CD1c-positive myeloid dendritic cell (primary cell): Measurements from ENCODE around the gene MYO9A.
"Not testable (repeated sequence)": the region's sequence is repeated elsewhere in the genome, so short reads cannot be mapped to it uniquely, and the experiment has no call there.

Source experiments
- DNase-seq: peaks from one replicate; pipeline ENCODE4 v3.0.0-alpha.2; 2016; ENCODE audit errors: extremely low spot score

MYO9A gene

DNA sequence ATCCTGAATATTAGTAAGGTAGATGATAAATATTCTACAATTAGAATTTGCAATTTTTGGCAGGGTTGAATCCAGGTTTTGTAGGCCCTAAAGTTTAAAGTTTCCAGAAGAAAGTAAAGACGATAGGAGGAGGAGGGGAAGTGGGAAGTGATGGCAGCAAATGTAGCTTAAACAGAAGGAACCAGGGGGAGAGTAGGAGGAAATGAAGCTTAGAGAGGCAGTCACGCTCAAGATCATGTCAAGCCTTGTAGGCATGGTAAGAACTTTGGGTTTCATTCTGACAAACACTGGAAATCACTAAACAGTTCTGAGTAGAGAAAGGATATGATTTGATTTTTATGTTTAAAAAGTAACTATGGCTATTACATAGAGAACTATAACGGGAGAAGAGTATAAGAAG lies 243.7 kb downstream of the MYO9A start:
- no peak for DNase-seq

DNA sequence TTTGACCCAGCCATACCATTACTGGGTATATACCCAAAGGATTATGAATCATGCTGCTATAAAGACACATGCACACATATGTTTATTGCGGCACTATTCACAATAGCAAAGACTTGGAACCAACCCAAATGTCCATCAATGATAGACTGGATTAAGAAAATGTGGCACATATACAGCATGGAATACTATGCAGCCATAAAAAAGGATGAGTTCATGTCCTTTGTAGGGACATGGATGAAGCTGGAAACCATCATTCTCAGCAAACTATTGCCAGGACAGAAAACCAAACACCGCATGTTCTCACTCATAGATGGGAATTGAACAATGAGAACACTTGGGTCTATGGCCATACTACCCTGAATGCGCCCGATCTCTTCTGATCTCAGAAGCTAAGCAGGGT lies 259.7 kb downstream of the MYO9A start:
- DNase-seq = not testable (repeated sequence)

DNA sequence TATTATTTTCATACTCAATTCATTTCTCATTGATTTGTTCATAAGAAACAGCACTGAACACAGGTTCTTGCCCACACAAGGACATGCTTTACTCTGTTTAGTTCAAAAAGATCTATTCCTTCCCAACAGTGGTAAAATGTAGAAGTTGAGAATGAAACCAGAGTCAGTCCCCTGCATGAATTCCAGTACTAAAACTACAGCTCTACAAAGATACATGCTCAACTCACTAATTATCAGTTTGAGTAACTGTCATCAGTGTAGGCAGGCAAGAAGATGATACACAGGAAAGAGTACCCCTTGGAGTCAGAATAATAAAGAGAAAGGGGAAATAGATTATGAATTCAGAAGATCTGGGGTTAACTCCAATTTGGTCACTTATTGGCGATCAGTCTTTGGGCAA lies 264.4 kb downstream of the MYO9A start:
- no peak for DNase-seq

DNA sequence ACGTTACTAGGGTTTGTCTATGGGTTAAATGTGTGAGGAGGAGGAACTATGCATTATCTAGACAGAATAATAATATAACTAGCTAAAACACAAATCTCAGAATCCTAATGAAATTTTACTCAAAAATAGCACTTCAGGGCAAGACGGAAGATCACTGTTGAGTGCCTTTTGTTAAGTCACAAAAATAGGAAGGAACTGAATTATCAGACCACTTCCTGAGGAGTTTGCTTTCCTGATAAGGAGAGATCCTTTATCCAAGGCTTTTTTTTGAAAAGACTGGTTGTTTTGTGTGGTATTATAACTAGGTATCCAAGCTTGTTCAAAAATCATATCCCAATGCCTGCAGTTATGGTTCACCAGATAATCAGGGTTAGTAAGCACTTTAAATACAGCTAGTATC lies 273.0 kb downstream of the MYO9A start:
- DNase-seq = no peak

DNA sequence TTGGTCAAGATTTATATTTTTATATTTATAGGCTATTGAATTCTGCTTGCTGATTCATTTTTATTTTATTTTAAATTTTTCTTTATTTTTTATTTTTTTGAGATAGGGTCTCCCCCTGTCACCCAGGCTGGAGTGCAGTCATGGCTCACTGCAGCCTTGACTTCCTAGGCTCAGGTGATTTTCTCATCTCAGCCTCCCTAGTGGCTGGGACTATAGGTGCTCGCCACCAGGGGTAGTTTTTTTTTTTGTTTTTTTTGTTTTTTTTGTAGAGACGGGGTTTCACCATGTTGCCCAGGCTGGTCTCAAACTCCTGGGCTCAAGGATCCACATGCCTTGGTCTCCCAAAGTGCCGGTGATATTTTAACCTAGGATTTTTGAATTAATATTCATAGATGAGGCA lies 276.4 kb downstream of the MYO9A start:
- no peak for DNase-seq

DNA sequence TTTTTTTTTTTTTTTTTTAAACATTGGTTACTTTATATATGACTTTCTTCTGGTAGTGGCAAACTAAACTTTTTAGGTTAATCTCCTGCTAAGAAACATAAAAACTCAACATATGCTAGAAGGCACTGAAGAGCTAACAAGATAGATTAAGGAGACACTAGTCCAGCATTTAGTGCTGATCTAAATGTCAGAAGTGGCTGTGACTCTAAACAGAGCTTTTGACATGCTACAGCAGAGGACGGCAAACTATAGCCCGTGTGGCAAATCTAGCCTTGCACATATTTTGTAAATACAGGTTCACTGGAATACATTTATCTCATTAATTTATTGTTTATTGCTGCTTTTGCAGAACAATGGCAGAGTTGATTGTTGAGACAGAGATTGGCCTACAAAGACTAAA lies 287.0 kb downstream of the MYO9A start:
- no peak for DNase-seq

DNA sequence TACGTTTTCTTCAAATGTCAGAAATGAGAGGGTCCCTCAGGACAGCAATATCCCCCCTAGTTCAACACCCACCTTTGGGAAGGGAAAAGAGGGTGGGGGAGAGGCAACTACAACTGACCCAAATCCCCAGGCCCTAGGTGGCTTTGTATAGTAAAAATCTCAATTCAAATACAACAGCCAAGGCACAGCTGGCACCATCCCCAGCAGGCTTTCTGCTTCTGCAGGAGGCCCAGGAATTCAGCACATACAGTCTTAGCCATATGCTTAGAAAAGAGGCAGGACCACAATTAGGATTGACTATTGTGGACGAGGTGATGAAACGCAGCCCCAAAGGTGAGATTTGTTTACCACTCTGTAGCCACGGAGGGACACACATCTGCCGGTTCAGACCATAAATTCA lies 291.8 kb downstream of the MYO9A start:
- no peak for DNase-seq

DNA sequence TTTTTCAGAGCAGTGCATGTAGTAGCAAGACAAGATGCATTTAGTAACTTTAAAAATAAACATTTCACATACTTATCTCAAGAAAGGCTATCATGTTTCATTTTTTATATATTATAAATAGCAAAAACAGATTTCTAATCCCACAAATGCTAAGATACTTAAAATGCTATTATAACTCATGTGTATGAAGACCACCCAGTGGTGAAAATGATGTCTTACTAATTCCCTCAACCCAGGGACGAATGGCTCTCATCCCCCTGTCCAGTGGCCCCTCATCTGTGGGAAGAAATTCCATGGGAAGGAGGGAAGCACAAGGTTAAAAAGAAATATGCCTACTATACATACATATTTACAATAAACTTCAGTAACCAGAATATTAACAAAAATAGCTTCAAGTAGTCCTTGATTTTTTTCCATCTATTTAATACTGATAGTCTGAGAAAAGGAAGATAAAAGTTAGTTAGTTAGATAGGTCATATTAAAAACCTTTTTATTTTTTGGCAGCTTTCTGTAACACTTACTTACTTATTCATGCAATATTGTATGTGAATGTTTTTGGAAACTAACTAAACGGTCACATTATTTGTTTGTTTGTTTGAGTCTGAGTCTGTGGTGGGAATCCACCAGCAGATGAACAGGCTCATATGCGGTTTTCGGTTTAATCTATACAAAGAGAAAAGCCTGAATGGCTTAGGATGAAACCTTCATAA lies 292.8 kb downstream of the MYO9A start:
- DNase-seq = no peak

DNA sequence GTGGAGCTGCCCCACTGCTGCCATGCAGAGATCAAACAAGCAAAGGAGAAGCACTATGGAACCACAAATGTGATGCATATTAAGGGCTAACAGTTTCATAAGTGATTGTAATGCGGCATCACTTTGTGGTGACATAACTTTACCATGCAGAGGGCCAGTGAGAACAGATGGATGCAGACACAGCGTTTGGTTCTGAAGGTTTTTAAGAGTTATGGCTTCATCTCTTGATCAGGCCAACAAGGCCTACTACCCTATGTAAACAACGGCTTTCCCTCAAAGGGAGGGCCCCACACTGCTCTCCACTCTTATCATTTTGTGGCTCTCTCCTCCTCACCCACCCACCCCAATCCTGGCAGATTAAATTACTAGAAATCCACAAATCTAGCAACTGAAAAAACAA lies 294.1 kb downstream of the MYO9A start:
- DNase-seq = no peak

DNA sequence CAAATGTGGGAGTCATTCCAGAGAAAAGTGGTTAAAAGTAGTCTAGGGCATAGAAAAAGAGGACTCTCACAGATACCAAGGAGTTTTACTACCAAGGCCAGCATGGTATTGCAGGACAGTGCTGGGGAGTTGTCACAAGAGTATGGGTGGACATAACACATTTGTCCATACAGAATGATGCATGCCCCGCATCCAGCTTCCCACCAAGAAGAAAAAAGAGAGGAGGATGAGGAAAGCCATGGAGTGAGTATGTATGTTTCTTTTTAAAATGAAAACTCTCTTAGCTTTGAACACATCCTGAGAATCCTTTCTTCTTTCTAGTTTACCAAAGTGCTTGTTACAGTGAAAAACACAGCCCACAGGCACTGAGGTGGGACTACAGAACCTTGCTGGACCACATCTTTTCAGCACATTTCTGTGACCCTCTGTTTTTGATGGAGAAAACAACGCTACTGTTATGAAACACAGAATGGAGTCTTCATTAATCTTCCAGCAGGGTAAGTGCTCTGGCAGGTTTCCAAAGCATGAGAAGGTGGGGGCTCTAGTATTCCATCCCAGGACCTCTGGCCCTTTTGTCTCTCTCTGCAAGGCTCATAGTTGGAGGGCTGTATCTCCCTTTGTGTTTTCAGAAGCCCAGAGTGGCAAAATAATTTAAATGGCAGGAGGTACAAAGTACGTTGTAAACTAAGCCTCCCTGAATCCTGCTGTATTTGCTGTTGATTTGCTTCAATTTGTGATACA lies 294.9 kb downstream of the MYO9A start:
- DNase-seq = no peak

DNA sequence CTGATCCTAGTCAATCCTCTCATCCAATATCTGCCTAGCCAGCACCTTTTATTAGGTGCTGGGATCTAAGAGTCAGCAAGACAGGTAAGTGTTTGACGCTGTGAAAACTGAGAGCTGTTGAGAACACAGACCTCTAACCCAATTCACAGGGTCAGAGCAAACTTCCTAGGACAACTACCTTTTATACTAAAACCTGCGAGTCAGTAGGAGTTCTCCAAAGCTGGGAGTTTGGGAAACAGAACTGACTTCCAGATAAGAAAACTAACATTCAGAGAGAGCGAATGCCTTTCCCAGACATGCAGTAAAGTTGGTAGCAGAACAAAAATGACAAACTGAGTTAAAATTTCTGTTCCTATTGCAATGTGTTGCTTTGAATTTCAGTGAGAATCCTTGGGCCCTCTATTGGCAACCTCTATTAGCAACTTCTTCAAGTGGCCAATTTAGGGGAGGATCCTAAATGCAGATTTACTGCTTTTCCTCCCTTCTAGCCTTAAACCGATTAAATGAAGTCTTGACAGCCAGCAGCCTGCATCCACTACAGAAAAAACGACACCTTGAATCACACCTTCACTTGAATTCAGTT lies 296.3 kb downstream of the MYO9A start:
- no peak for DNase-seq

DNA sequence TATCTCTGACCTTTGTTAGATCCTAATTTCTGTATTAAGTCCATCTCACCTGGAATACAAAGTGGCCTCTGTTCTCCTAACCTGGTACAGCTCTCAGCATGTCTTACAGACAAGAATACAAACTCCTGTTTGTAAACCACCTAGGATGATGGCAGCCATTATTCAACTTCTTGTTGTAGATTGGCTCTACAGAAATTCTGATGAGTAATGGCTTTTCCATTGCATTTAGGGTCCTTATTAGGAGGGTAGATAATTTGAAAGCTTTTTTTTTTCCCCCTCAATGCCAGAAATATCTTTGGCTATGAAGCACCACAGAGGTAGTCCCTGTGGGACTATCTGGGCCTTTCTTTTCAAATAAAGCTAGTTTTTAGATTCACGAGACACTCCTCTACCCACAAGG lies 297.8 kb downstream of the MYO9A start:
- no peak for DNase-seq

DNA sequence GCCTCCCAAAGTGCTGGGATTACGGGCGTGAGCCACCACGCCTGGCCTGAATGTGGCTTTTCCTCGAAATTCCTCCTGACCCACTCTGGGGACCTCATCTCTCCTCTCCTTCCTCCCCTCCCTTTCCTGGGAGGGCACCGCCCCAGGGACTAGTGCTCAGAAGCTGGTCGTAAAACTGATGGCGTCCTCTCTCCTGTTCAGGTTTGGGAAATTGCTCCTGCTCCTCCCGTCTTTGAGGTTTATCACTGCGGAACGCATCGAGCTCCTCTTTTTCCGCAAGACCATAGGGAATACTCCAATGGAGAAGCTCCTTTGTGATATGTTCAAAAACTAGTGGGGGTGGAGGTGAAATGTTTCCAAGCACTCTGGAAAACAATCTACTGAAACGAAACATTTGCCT lies 300.6 kb downstream of the MYO9A start:
- DNase-seq = no peak

DNA sequence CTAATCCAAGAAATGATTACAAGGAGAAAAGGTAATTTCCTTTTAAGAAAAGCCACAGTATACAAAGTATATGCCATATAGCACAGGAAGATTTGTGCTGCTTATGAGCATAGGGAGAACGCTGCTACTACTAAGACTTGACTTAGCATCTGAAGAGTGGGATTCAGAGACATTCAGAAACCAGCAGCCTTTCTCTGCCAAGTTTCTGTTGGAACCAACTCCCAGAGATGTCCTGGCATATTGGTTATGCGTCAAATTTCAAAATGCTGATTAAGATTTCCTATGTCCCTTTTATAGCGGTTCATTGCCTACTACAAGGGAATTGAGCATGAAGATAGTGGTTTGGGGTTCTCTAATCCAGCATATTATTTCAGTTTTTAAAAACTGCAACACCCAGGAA lies 302.6 kb downstream of the MYO9A start:
- DNase-seq = no peak

DNA sequence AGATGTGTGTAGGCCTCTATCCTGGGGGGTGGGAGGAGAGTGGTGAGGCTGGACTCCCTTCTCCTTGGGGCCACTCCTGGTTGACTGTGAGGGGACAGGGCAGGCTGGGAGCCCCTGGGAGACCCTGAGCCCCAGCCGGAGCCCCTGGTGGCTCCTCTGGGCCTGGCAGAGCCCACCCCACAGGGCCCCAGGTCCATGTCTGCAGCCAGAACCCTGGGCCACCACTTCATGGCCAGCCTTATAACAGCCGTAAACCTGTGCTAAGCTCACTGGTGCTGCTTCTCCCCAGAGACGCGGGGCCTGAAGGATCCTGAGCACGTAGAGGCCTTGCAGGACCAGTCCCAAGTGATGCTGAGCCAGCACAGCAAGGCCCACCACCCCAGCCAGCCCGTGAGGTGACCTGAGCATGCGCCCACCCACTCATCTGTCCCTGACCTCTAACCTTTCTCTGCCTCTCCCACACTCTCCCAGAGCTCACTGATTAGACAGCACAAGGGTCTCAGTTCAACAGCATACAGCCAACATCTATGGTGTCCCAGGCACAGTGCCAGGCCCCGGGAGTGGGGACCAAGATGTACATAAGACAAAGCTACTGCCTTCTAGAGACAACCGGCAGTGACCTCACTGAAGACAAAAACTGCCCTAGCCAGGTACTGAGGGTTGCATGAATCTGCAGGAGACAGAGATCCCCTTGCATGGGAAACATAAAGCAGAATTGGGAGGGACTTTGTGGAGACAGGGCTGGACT lies 304.1 kb downstream of the MYO9A start:
- DNase-seq = no peak

DNA sequence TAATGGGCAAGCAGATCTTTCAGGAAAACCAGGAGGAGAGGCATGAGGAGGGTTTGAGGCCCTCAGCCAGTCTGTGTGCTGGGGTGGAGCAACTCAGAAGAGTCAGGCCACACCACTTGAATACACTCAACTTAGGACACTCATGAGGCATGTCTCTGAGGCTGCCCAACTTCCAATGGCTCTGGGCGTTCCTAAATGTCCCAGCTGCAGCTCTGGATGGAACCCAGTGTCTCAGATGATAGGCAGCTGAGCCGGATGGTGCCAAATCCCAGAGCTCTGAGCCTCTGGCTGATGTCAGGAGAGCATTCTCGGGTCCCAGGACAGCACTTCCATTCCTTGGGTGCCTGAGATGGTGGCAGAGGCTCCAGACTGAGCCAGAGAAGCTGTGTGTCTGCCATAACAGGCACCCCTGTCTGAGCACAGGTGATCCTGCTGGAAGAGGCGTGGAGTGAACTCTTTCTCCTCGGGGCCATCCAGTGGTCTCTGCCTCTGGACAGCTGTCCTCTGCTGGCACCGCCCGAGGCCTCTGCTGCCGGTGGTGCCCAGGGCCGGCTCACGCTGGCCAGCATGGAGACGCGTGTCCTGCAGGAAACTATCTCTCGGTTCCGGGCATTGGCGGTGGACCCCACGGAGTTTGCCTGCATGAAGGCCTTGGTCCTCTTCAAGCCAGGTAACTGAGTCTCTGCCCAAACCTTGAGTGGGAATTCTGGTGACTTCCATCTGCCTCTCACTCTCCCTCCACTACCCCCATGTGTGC lies 304.8 kb downstream of the MYO9A start:
- DNase-seq = no peak

DNA sequence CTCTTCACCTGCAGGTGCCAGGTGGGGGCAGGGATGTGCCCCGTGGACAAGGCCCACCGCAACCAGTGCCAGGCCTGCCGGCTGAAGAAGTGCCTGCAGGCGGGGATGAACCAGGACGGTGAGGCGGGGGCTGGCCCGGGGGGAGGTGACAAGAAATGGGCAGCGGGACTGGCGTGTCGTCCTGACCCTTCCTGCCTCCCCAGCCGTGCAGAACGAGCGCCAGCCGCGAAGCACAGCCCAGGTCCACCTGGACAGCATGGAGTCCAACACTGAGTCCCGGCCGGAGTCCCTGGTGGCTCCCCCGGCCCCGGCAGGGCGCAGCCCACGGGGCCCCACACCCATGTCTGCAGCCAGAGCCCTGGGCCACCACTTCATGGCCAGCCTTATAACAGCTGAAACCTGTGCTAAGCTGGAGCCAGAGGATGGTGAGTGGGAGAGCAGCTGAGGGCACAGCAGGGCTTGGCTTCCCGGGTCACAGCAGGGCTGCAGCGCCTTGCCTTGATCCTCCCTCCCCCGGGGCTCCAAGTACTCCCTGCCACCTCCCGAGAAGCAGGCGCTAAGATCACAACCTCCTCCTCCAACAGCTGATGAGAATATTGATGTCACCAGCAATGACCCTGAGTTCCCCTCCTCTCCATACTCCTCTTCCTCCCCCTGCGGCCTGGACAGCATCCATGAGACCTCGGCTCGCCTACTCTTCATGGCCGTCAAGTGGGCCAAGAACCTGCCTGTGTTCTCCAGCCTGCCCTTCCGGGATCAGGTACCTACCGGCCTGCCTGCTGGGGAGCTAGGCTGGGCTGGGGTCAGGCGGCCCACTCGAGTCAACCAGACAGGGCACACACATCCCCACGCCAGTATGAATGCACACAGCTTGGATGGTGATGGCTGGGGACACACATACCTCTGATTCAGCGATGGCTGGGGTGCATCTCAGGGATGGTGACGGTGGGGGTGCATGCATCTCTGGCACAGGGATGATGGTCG lies 305.9 kb downstream of the MYO9A start:
- DNase-seq = no peak

DNA sequence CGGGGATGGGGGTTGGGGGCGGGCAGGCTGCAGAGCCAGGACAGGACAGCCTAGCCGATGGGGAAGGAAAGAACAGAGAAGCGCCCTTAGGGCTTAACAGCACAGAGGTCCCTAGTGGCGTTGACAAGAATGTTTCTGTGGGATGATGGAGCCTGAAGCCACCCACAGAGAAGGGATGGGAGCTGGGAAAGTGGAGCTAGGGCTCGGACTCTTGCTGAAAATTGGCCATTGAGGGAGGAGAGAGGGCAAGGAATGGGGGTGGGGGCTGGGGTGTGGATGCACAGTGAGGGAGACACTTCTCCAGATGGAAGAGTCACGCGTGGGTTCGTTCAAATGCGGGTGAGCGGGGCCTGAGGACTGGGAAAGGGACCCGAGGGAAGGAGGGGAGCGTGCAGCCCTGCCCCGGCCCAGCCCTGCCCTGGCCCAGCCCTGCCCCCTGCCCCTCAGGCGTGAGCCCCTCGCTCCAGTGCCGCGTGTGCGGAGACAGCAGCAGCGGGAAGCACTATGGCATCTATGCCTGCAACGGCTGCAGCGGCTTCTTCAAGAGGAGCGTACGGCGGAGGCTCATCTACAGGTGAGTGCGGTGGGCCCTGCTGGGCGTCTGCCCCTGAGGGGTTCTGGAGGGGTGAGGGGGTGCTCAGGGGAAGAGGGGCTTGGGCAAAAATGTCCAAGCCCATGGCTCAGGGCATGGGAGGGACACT lies 306.8 kb downstream of the MYO9A start:
- no peak for DNase-seq

DNA sequence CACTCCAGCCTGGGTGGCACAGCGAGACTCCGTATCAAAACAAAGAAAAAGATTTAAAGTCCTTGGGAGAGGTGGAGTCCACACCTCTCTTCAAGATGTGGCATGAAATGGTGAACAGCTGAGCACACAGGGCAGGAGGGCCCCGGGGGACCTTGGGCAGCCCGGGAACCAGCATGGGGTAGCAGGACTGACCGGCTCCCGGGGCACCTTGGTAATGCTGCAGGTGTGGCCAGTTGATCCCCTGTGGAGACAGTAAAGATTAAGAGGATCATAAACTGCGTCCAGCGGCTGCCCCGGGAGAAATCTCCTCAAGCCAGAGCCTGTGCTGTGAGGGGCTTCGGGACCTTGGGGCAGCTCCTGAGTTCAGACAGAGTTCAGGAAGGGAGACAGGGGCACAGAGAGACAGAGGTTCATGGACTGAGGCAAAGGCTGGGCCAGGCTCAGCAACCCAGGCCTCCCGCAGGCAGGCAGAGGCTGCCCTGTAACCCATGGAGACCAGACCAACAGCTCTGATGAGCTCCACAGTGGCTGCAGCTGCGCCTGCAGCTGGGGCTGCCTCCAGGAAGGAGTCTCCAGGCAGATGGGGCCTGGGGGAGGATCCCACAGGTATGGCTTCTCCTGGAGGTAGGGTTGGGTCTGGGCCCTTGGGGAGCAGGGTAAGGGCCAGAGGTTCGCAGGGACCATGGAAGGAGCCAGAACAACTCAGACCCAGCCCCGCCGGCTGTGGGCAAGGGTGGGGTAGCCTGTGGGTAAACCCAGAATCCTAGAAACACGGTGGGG lies 307.5 kb downstream of the MYO9A start, which contains the start of gene NR2E3:
NR2E3 (plus strand) TSS at position 299 of the 780 bp plus-strand sequence; CDS start at position 489, 190 bp downstream.
- DNase-seq = no peak
